BJ (cell line): Measurements from ENCODE around the gene DDOST. TPM values are rescaled to one million over a fixed set of nuclear protein-coding genes. Genes with fewer than 3 reads are reported as not detected.

Experiments used
- CTCF ChIA-PET: fragments of 350-600 bp; formaldehyde crosslinking; extraction: SDS; loops from one replicate; lab custom pipeline; 2021; ENCODE audit warnings: antibody characterized with exemption, inconsistent platforms; lab: Yijun Ruan, JAX
- POLR2A ChIA-PET: fragments of 300-600 bp; sonication (Branson Sonifier 250); formaldehyde crosslinking; extraction: SDS; loops from one replicate; lab custom pipeline; 2021; ENCODE audit warnings: antibody characterized with exemption; lab: Charles Lee
- DNase-seq: peaks from one replicate; pipeline ENCODE4 v3.0.0-alpha.2; 2011; ENCODE audit warnings: low read depth
- H3K27me3 ChIP-seq: 2 replicates; pipeline ENCODE4 v1.6.0; 2011; ENCODE audit warnings: low read length; ENCODE audit not compliant: control insufficient read depth, insufficient read depth
- H3K36me3 ChIP-seq: 2 replicates; pipeline ENCODE4 v1.5.1; 2011; ENCODE audit warnings: low read length; ENCODE audit not compliant: control insufficient read depth, insufficient read depth
- H3K4me3 ChIP-seq: 2 replicates; pipeline ENCODE4 v1.5.1; 2011; ENCODE audit warnings: low read depth, mild to moderate bottlenecking, control low read depth, low read length
- CTCF ChIP-seq: IDR thresholded peaks from 2 replicates; pipeline ENCODE4 v1.5.1; 2011; ENCODE audit warnings: low read depth, mild to moderate bottlenecking, control low read depth, inconsistent platforms, low read length, moderate library complexity; ENCODE audit not compliant: insufficient read depth
- polyA plus RNA-seq: library from polyadenylated mRNA; depleted of rRNA; stranded (reverse); fragments of >200 nt; gene quantifications from 2 replicates; pipeline ENCODE4 v1.2.3, GENCODE V29; 2011

The DDOST gene
- polyA plus RNA-seq, 1 experiment: 581 TPM

DNA sequence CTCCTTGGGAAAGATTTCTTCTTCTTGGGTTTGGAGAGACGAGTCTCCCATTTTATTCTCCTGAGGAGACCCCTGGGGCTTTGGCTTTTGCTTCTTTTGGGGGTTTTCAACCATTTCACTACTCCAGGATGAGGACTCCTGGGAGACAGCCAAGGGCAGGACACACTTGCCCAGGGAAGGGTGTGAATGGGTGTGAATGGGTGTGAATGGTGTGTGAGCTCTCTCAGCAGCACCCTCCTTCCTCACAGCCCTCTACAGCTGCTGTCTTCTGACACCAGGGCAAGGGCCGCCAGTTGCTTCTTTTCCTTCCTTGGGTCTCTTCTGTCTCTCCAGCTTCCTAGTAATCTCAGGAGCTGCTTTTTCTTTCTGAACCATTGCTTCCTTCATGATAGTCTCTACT lies 32.5 kb upstream of the DDOST start:
- DNase-seq: no peak
- H3K27me3 ChIP-seq: no peaks in the 10 kb centered on the region
- no peaks in the 10 kb centered on the region for H3K36me3 ChIP-seq
- ChIA-PET POLR2A (no interaction called here), CTCF (interaction anchor here (9.5 kb wide), 1 partner anchor 500 kb away, joined by 147 read pairs; no protein-coding TSS in a partner anchor)
- no peak for TF ChIP-seq CTCF
- H3K4me3 ChIP-seq: no peak overlapping the region

DNA sequence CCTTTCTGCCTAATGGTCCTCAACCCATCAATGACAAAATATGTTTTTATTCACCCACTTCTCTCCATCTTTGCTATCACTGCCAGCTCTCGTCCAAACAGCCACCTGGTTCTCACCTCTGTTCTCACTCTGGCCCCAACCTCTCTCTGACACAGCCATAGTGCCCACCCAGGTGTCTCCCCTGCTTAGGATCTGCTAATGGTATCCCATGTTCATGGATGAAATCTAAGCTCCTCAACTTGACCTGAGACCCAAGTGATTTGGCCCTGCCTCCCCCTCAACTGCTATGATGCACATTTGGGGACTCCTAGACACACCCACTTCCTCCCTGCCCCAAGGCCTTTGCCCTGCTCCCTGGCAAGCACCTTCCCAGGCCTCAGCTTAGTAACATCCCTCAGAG lies 30.7 kb upstream of the DDOST start:
- CTCF ChIA-PET: interaction anchor here (1.6 to 9.5 kb wide), 2 partner anchors 25 to 502 kb away, joined by 3 to 147 read pairs; no protein-coding TSS in a partner anchor
- no peak overlapping the region for H3K4me3 ChIP-seq
- no peak for TF ChIP-seq CTCF
- H3K36me3 ChIP-seq: no peaks in the 10 kb centered on the region; the same call in 1 of the 2 replicates
- H3K27me3 ChIP-seq: no peaks in the 10 kb centered on the region
- POLR2A ChIA-PET: no interaction called here
- DNase-seq: no peak

- Histone ChIP-seq H3K4me3 (no peak overlapping the region), H3K36me3 (no peaks in the 10 kb centered on the region; the same call in 1 of the 2 replicates), H3K27me3 (no peaks in the 10 kb centered on the region)
- POLR2A ChIA-PET: no interaction called here
- TF ChIP-seq CTCF: no peak
- CTCF ChIA-PET: no interaction called here
- no peak for DNase-seq
These were observed 28.5 kb upstream of the DDOST start for GRCh38 chr1:20689645-20690056.

GRCh38 chr1:20686883-20687725 lies 25.9 kb upstream of the DDOST start:
- CTCF ChIA-PET: interaction anchor here (0.9 to 2.2 kb wide), 2 partner anchors 10 to 508 kb away, joined by 3 to 9 read pairs; no protein-coding TSS in a partner anchor

More at GRCh38 chr1:20686883-20687725, 25.9 kb upstream of the DDOST start:
- H3K36me3 ChIP-seq: no peaks in the 10 kb centered on the region; the same call in 1 of the 2 replicates
- POLR2A ChIA-PET: no interaction called here
- no peak for TF ChIP-seq CTCF
- H3K4me3 ChIP-seq: no peak overlapping the region
- no peak for DNase-seq
- H3K27me3 ChIP-seq: no peaks in the 10 kb centered on the region
